ENCODE measurements around the gene KRT10. TPM values are rescaled to one million over a fixed set of nuclear protein-coding genes. Genes with fewer than 3 reads are reported as not detected.

KRT10 gene
- total RNA-seq, 1 donor from 2014 or later, result 50.6 TPM

DNA sequence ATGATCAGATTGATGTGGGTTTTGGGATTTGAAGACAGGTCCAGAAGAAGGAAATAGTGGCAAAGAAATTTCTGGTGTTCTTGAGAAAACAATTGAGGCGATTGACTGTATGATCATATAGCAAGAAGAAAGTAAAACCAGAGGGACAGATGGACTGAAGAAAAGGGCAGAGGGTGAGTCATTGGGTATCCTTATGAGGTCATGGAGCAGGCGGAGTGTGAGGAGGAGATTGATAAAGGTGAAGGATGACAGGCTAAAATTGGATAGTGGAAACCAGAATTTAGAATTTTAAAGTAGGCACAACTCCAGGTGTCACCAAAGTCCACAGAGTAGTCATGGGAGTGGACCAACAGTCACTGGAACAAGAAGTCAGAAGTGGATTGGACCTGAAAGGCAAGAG lies 21.3 kb downstream of the KRT10 start:
- peaks cover 11% of the 10 kb centered on the region for H3K27me3 Mint-ChIP-seq (ENCODE audit: low read depth, unreplicated experiment)
- H3K4me3 Mint-ChIP-seq (ENCODE audit: unreplicated experiment), result no peak overlapping the region
- no peak overlapping the region for H2AFZ ChIP-seq (ENCODE audit: low read depth, low read length)
- no peaks in the 10 kb centered on the region for H3K79me2 ChIP-seq (ENCODE audit: insufficient read depth, low read length)
- no peaks in the 10 kb centered on the region for H3K36me3 ChIP-seq (ENCODE audit: insufficient read depth, low read length)
- no peaks in the 10 kb centered on the region for H4K20me1 ChIP-seq (ENCODE audit: insufficient read depth, low read length)
- H3K4me3 ChIP-seq (ENCODE audit: insufficient read depth, low read depth, low read length), result no peak overlapping the region
- no peaks in the 10 kb centered on the region for H3K4me1 ChIP-seq (ENCODE audit: insufficient read depth, low read length)
- no peak overlapping the region for H3K27ac Mint-ChIP-seq (ENCODE audit: unreplicated experiment)
- H3K9me3 ChIP-seq (ENCODE audit: insufficient read depth, low read depth, low read length), result no peaks in the 10 kb centered on the region
- no peak for DNase-seq (ENCODE audit: low read depth)
- H3K4me1 Mint-ChIP-seq (ENCODE audit: low read depth, unreplicated experiment), result no peaks in the 10 kb centered on the region
- TF ChIP-seq EZH2 (IDR thresholded peaks at IDR 0.05; ENCODE audit: insufficient read depth, low read length), result no peak
- no peak for TF ChIP-seq CTCF (IDR thresholded peaks at IDR 0.05; ENCODE audit: insufficient read depth, low read depth, low read length)
- peaks cover 29% of the 10 kb centered on the region for H3K27me3 ChIP-seq (ENCODE audit: insufficient read depth, low read length)
- H3K27ac ChIP-seq (ENCODE audit: low read depth, low read length), result no peak overlapping the region
- peaks cover 1% of the 10 kb centered on the region for H3K9me3 Mint-ChIP-seq (ENCODE audit: unreplicated experiment)
- H3K36me3 Mint-ChIP-seq (ENCODE audit: low read depth, unreplicated experiment), result no peaks in the 10 kb centered on the region
- H3K4me2 ChIP-seq (ENCODE audit: low read length), result no peak overlapping the region
- no peak for FAIRE-seq
- H3K9ac ChIP-seq (ENCODE audit: low read length), result no peak overlapping the region

DNA sequence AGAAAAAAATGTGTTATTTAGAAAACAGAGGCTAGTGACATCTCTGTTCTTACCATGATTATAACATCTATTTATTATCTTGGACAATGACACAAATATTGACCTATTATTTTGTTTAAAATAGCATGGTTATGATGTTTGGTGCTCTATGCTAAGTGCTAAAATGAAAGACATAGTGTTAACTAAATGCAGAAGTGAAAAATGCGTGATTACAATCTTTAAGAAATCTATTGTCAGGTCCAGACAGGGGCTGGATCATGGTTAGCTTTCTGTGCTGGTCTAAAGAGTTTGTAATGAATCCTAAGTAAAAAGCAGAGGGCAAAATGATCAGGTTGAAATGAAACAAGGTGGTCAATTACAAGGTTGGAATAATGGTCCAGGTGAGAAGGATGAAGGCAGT lies 22.0 kb downstream of the KRT10 start:
- no peak for DNase-seq (ENCODE audit: low read depth)
- H3K4me1 Mint-ChIP-seq (ENCODE audit: low read depth, unreplicated experiment), result no peaks in the 10 kb centered on the region
- Histone ChIP-seq H3K9ac (ENCODE audit: low read length) (no peak overlapping the region), H3K79me2 (ENCODE audit: insufficient read depth, low read length) (no peaks in the 10 kb centered on the region), H3K9me3 (ENCODE audit: insufficient read depth, low read depth, low read length) (no peaks in the 10 kb centered on the region), H3K4me3 (ENCODE audit: insufficient read depth, low read depth, low read length) (no peak overlapping the region), H3K27ac (ENCODE audit: low read depth, low read length) (no peak overlapping the region), H2AFZ (ENCODE audit: low read depth, low read length) (no peak overlapping the region), H3K4me2 (ENCODE audit: low read length) (no peak overlapping the region), H3K4me1 (ENCODE audit: insufficient read depth, low read length) (no peaks in the 10 kb centered on the region), H3K36me3 (ENCODE audit: insufficient read depth, low read length) (no peaks in the 10 kb centered on the region), H3K27me3 (ENCODE audit: insufficient read depth, low read length) (peaks cover 37% of the 10 kb centered on the region), H4K20me1 (ENCODE audit: insufficient read depth, low read length) (no peaks in the 10 kb centered on the region)
- FAIRE-seq, result no peak
- H3K27me3 Mint-ChIP-seq (ENCODE audit: low read depth, unreplicated experiment), result peaks cover 12% of the 10 kb centered on the region
- TF ChIP-seq EZH2 (IDR thresholded peaks at IDR 0.05; ENCODE audit: insufficient read depth, low read length), result no peak
- TF ChIP-seq CTCF (IDR thresholded peaks at IDR 0.05; ENCODE audit: insufficient read depth, low read depth, low read length), result no peak
- H3K4me3 Mint-ChIP-seq (ENCODE audit: unreplicated experiment), result no peak overlapping the region
- peaks cover 1% of the 10 kb centered on the region for H3K9me3 Mint-ChIP-seq (ENCODE audit: unreplicated experiment)
- no peaks in the 10 kb centered on the region for H3K36me3 Mint-ChIP-seq (ENCODE audit: low read depth, unreplicated experiment)
- H3K27ac Mint-ChIP-seq (ENCODE audit: unreplicated experiment), result no peak overlapping the region

DNA sequence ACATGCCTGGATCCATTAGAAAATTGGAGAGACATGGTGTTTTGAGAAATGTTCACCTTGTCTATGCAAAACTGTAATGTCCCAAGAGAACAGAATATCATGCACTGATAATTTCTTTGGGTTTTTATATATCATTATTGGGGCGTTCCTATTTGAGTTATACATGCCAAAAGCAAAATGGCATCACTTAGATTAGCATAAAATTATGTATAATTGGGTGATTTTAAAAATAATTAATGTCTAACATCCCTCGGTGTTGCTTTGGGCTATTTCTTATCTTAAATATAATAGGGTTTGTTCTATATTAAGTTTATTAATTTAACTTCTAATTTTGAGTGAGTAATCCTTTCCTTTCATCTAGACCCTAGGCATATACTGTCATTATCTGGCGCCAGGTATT lies 22.6 kb downstream of the KRT10 start, which contains the start of gene KRT28:
Gene KRT28 (minus strand): TSS at position 101 of the 400 bp plus-strand sequence. CDS start 66 bp downstream, at position 35.
- Histone ChIP-seq H3K4me2 (ENCODE audit: low read length) (no peak within 1 kb of the TSS), H4K20me1 (ENCODE audit: insufficient read depth, low read length) (no peaks in the 10 kb centered on the region), H3K9ac (ENCODE audit: low read length) (no peak within 1 kb of the TSS), H3K36me3 (ENCODE audit: insufficient read depth, low read length) (no peaks in the 10 kb centered on the region), H3K4me3 (ENCODE audit: insufficient read depth, low read depth, low read length) (no peak within 1 kb of the TSS), H3K79me2 (ENCODE audit: insufficient read depth, low read length) (no peaks in the 10 kb centered on the region), H3K27me3 (ENCODE audit: insufficient read depth, low read length) (peaks cover 41% of the 10 kb centered on the region), H3K27ac (ENCODE audit: low read depth, low read length) (no peak within 1 kb of the TSS), H3K4me1 (ENCODE audit: insufficient read depth, low read length) (no peaks in the 10 kb centered on the region), H3K9me3 (ENCODE audit: insufficient read depth, low read depth, low read length) (no peaks in the 10 kb centered on the region), H2AFZ (ENCODE audit: low read depth, low read length) (no peak within 1 kb of the TSS)
- Mint-ChIP-seq H3K9me3 (ENCODE audit: unreplicated experiment) (peaks cover 1% of the 10 kb centered on the region), H3K27me3 (ENCODE audit: low read depth, unreplicated experiment) (peaks cover 15% of the 10 kb centered on the region), H3K4me3 (ENCODE audit: unreplicated experiment) (no peak within 1 kb of the TSS), H3K36me3 (ENCODE audit: low read depth, unreplicated experiment) (no peaks in the 10 kb centered on the region), H3K4me1 (ENCODE audit: low read depth, unreplicated experiment) (no peaks in the 10 kb centered on the region), H3K27ac (ENCODE audit: unreplicated experiment) (no peak within 1 kb of the TSS)
- DNase-seq (ENCODE audit: low read depth), result no peak
- no peak for FAIRE-seq
- TF ChIP-seq EZH2 (IDR thresholded peaks at IDR 0.05; ENCODE audit: insufficient read depth, low read length) (no peak), CTCF (IDR thresholded peaks at IDR 0.05; ENCODE audit: insufficient read depth, low read depth, low read length) (no peak)
